OCI-LY7 (cell line): Measurements from ENCODE around the gene SPO11. TPM values are rescaled to one million over a fixed set of nuclear protein-coding genes. Genes with fewer than 3 reads are reported as not detected.

Experiments used
- BruUV-seq: library from RNA; stranded (reverse); fragments of 400-500 nt; replicated peaks from 2 replicates; lab custom pipeline; 2021; lab: Mats Ljungman, UMichigan
- CTCF ChIA-PET: fragments of 300-600 bp; sonication (Branson Sonifier 250); formaldehyde crosslinking; loops from one replicate; lab custom pipeline; 2022; ENCODE audit warnings: antibody characterized with exemption; ENCODE audit not compliant: unreplicated experiment; lab: Charles Lee
- POLR2A ChIA-PET: fragments of 300-600 bp; sonication (Branson Sonifier 250); formaldehyde crosslinking; loops from one replicate; lab custom pipeline; 2022; ENCODE audit warnings: antibody characterized with exemption; lab: Charles Lee
- DNase-seq: peaks from one replicate; pipeline ENCODE4 v3.0.0-alpha.2; 2015; ENCODE audit warnings: low spot score
- H2AFZ ChIP-seq: fragments of 200-600 bp; sonication (generic), shearing (Covaris generic); 2 replicates; pipeline ENCODE4 v1.6.1; 2014; ENCODE audit warnings: mild to moderate bottlenecking, antibody characterized with exemption, low read length, moderate library complexity
- H3K27ac ChIP-seq: fragments of 200-600 bp; sonication (generic); 2 replicates; pipeline ENCODE4 v1.5.1; 2014; ENCODE audit warnings: mixed run types, low read depth, mild to moderate bottlenecking, moderate library complexity, low read length, inconsistent platforms; ENCODE audit not compliant: poor library complexity, severe bottlenecking
- H3K36me3 ChIP-seq: fragments of 200-600 bp; sonication (generic); 2 replicates; pipeline ENCODE4 v1.6.1; 2014; ENCODE audit warnings: mild to moderate bottlenecking, antibody characterized with exemption, low read length, moderate library complexity, mixed read lengths; ENCODE audit not compliant: insufficient read depth
- H3K4me1 ChIP-seq: fragments of 200-600 bp; sonication (generic); 2 replicates; pipeline ENCODE4 v1.5.1; 2014; ENCODE audit warnings: mild to moderate bottlenecking, low read length; ENCODE audit not compliant: insufficient read depth, poor library complexity, severe bottlenecking
- H3K4me2 ChIP-seq: fragments of 200-600 bp; sonication (generic); 2 replicates; pipeline ENCODE4 v1.6.1; 2014; ENCODE audit warnings: mild to moderate bottlenecking, low read length
- H3K4me3 ChIP-seq: fragments of 200-600 bp; sonication (generic); 2 replicates; pipeline ENCODE4 v1.5.1; 2014; ENCODE audit warnings: mild to moderate bottlenecking, low read depth, low read length; ENCODE audit not compliant: poor library complexity, severe bottlenecking
- H3K79me2 ChIP-seq: fragments of 200-600 bp; sonication (generic); 2 replicates; pipeline ENCODE4 v1.6.1; 2016; ENCODE audit warnings: low read depth, mild to moderate bottlenecking, low read length, moderate library complexity, mixed read lengths; ENCODE audit not compliant: insufficient read depth
- H3K9me2 ChIP-seq: fragments of 200-600 bp; sonication (generic); 2 replicates; pipeline ENCODE4 v1.6.1; 2016; ENCODE audit warnings: mild to moderate bottlenecking, low read length, mixed read lengths; ENCODE audit not compliant: insufficient read depth
- H3K9me3 ChIP-seq: fragments of 200-600 bp; sonication (generic); 2 replicates; pipeline ENCODE4 v1.6.1; 2014; ENCODE audit warnings: mild to moderate bottlenecking, mixed run types, low read length, mixed read lengths
- H4K20me1 ChIP-seq: fragments of 200-600 bp; sonication (generic); 2 replicates; pipeline ENCODE4 v1.6.1; 2014; ENCODE audit warnings: mild to moderate bottlenecking, antibody characterized with exemption, low read length, moderate library complexity, mixed read lengths; ENCODE audit not compliant: insufficient read depth
- EZH2phosphoT487 ChIP-seq: fragments of 200-600 bp; sonication (generic); IDR thresholded peaks from 2 replicates; pipeline ENCODE4 v1.6.1; 2018; ENCODE audit warnings: low read depth, borderline replicate concordance, mild to moderate bottlenecking, mixed run types, antibody characterized with exemption, low read length, moderate library complexity, mixed read lengths
- intact Hi-C: fragments of 100-400 bp; cut with micrococcal nuclease; formaldehyde crosslinking; loops from one replicate; pipeline ENCODE4 v1.10.0; 2022; ENCODE audit not compliant: unreplicated experiment
- total RNA-seq, 2 experiments: library from RNA; depleted of rRNA in 1 of 2; stranded (reverse); fragments of >200 nt in 1 of 2; shearing (Covaris generic) in 1 of 2; gene quantifications; 2 replicates each; pipeline ENCODE4 v1.2.3, GENCODE V29; 2014 to 2022
- TF ChIP-seq, protein P1 (sequence below): fragments of 200-600 bp; sonication (generic); conservative IDR thresholded peaks from 2 replicates; pipeline ENCODE4 v1.5.1; 2014; ENCODE audit warnings: mild to moderate bottlenecking, antibody characterized with exemption, low read length, moderate library complexity, mixed read lengths

Gene SPO11
- total RNA-seq, 2 experiments from 2014 or later: not detected

DNA sequence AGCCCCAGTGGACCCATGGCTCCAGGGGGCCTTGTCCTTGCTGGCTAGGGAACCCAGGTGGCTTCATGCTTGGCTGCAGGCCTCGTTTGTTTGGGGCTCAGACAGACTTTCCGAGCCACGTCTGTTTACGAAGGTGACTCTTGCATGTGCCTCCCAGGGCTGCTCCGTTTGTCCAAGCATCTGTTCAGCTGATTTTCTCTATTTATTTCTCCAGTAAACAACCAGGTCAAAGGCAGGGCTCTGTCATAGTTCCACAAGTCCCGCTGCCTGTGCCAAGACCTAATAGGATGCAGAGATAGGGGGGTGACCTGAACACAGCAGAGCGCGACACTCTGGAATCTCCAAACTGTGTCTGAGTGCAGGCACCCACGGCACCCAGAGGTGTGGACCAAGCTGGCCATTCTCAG is 12.8 kb upstream of the SPO11 start:
- peak overlapping the region; percentile 7; the same call in 1 of the 2 replicates for H2AFZ ChIP-seq
- no peaks in the 10 kb centered on the region for H4K20me1 ChIP-seq
- intact Hi-C loops: loop anchor here (2.0 to 5.0 kb wide), 4 partner anchors 32 to 366 kb away; no protein-coding TSS in a partner anchor
- peak overlapping the region; percentile 37 for H3K4me3 ChIP-seq
- H3K9me2 ChIP-seq: no peaks in the 10 kb centered on the region
- peak overlapping the region; percentile 64 for H3K4me2 ChIP-seq
- DNase-seq: peak; percentile 96
- H3K9me3 ChIP-seq: no peaks in the 10 kb centered on the region
- no peaks in the 10 kb centered on the region for H3K79me2 ChIP-seq
- CTCF ChIA-PET: no interaction called here
- POLR2A ChIA-PET: interaction anchor here (0.6 to 5.4 kb wide), 4 partner anchors 9 to 72 kb away, joined by 3 to 27 read pairs (median 6); no protein-coding TSS in a partner anchor
- H3K36me3 ChIP-seq: no peaks in the 10 kb centered on the region
- peaks cover 97% of the 10 kb centered on the region for H3K4me1 ChIP-seq
- TF ChIP-seq, protein P1, sequence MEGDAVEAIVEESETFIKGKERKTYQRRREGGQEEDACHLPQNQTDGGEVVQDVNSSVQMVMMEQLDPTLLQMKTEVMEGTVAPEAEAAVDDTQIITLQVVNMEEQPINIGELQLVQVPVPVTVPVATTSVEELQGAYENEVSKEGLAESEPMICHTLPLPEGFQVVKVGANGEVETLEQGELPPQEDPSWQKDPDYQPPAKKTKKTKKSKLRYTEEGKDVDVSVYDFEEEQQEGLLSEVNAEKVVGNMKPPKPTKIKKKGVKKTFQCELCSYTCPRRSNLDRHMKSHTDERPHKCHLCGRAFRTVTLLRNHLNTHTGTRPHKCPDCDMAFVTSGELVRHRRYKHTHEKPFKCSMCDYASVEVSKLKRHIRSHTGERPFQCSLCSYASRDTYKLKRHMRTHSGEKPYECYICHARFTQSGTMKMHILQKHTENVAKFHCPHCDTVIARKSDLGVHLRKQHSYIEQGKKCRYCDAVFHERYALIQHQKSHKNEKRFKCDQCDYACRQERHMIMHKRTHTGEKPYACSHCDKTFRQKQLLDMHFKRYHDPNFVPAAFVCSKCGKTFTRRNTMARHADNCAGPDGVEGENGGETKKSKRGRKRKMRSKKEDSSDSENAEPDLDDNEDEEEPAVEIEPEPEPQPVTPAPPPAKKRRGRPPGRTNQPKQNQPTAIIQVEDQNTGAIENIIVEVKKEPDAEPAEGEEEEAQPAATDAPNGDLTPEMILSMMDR: no peak
- H3K27ac ChIP-seq: peak overlapping the region; percentile 95
- BruUV-seq: no TSS peak

DNA sequence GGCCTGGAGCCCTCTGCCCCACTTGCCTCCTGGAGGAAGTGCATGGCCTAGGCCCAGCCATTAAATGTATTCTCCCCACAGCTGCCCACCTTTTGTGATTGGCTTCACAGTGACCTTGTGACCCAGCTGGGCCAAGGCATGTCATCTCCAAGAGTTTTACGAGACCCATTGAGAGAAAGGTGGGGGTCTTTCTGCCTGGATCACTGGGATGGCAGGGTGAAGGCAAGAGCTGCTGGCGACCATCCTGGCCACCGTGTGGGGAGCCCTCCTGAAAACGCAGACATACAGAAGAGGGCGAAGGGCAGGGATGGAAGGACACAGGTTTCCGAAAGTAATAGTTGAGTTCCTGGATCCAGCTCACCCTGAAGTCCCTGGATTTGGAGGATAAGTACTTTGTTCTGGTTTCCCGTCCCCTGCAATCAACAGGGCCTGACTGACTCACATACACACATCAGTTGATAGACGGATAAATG is 12.3 kb upstream of the SPO11 start:
- no peaks in the 10 kb centered on the region for H3K9me3 ChIP-seq
- H2AFZ ChIP-seq: peak overlapping the region; percentile 19; the same call in 1 of the 2 replicates
- H3K79me2 ChIP-seq: no peaks in the 10 kb centered on the region
- H3K27ac ChIP-seq: peak overlapping the region; percentile 95
- no peak for DNase-seq
- peak overlapping the region; percentile 64 for H3K4me2 ChIP-seq
- no TSS peak for BruUV-seq
- peak overlapping the region; percentile 37 for H3K4me3 ChIP-seq
- H3K4me1 ChIP-seq: peaks cover 100% of the 10 kb centered on the region
- H3K36me3 ChIP-seq: no peaks in the 10 kb centered on the region
- H3K9me2 ChIP-seq: no peaks in the 10 kb centered on the region
- ChIA-PET CTCF (no interaction called here), POLR2A (interaction anchor here (0.6 to 5.4 kb wide), 7 partner anchors 9 to 159 kb away, joined by 3 to 27 read pairs (median 6); no protein-coding TSS in a partner anchor)
- intact Hi-C loops: loop anchor here (2.0 to 5.0 kb wide), 4 partner anchors 33 to 365 kb away; no protein-coding TSS in a partner anchor
- H4K20me1 ChIP-seq: no peaks in the 10 kb centered on the region
- TF ChIP-seq, protein P1: no peak
- TF ChIP-seq EZH2phosphoT487: no peak

DNA sequence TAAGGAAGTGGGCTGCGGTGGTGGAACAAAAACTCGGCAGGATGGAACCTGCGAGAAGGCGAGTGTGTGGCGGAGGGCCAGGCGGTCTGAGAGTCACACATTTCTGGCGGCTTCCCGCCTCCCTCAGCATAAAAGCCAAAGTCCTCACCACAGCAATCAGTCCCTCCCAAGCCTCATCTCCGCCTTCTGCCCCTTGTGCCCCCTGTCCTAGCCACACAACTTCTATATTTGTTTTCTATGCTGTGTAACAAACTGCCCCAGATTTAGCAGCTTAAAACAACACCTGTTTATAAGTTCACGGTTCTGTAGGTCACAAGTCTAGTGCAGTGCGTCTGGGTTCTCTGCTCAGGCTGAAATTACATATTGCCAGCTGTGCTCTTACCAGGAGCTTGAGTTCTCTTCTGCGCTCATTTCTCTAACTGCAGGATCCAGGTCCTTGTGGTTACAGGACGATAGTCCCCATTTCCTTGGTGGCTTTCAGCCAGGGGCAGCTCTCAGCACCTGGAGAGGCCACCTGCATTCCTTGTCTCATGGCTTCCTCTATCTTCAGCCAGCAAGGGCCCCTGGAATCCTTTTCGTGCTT is 11.7 kb upstream of the SPO11 start:
- TF ChIP-seq, protein P1: no peak
- no peak for TF ChIP-seq EZH2phosphoT487
- POLR2A ChIA-PET: interaction anchor here (0.8 to 5.4 kb wide), 7 partner anchors 8 to 175 kb away, joined by 3 to 27 read pairs (median 6); no protein-coding TSS in a partner anchor
- CTCF ChIA-PET: no interaction called here
- H3K36me3 ChIP-seq: no peaks in the 10 kb centered on the region
- H4K20me1 ChIP-seq: no peaks in the 10 kb centered on the region
- H3K4me3 ChIP-seq: peak overlapping the region; percentile 37
- H2AFZ ChIP-seq: peak overlapping the region; percentile 19; the same call in 1 of the 2 replicates
- peak overlapping the region; percentile 95 for H3K27ac ChIP-seq
- H3K9me3 ChIP-seq: no peaks in the 10 kb centered on the region
- DNase-seq: peak; percentile 91
- no peaks in the 10 kb centered on the region for H3K79me2 ChIP-seq
- BruUV-seq: no TSS peak
- H3K4me1 ChIP-seq: peaks cover 100% of the 10 kb centered on the region
- peak overlapping the region; percentile 64 for H3K4me2 ChIP-seq
- no peaks in the 10 kb centered on the region for H3K9me2 ChIP-seq
- intact Hi-C loops: loop anchor here (2.0 to 5.0 kb wide), 4 partner anchors 33 to 364 kb away; no protein-coding TSS in a partner anchor
